NCI-H146 (cell line): Measurements from ENCODE around the gene FRMD1.

Experiments used
- DNase-seq: peaks from one replicate; lab custom pipeline; 2025; lab: John Stamatoyannopoulos, UW

The FRMD1 gene

GRCh38 chr6:168095716-168096250 is 16.8 kb upstream of the FRMD1 start:
- DNase-seq, result no peak

DNA sequence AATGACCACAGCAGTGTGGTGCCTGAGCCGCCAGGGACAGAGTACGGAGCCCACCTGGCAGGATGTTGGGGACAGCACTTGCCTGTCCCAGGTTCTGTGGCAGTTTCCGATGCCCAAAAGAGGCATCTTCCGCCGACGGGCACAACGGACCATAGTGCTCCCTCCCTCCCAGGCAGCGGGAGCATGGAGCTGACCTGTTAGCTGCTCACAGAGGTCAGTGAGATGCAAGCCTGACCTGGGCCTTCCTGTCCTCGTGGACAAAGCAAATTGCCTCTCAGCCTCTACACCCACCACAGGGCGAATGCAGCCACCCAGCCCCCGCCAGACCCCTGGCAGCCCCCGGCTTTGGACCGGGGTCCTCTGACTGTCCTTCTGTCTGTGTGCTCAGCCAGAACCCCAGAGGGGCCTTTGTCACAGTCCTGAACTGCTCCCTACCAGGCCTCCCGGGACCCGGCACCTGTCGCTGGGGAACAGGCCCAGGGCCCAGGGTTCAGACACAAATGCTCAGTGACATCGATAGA is 16.2 kb upstream of the FRMD1 start:
- DNase-seq, result no peak

- no peak for DNase-seq
These were observed 14.6 kb upstream of the FRMD1 start for GRCh38 chr6:168093634-168094033.

- DNase-seq, result no peak
These were observed 14.1 kb upstream of the FRMD1 start for GRCh38 chr6:168093071-168093505.

DNA sequence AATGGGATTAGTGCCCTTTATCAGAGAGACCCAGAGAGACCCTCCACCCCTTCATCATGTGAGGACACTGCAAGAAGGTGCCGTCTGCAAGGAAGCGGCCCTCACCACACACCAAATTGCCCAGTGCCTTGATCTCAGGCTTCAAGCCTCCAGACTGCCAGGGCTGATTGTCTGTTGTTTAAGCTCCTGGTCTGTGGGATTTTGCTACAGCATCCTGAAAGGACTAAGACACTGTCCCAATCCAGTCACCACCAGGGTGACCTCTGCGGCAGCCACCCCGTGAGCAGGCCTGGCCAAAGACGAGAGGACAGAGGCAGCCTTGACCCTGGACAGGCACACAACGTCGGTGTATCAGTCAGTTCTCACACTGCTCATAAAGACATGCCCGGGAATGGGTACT is 13.5 kb upstream of the FRMD1 start:
- DNase-seq, result no peak

- DNase-seq, result no peak
These were observed 12.6 kb upstream of the FRMD1 start for GRCh38 chr6:168091381-168092264.

DNA sequence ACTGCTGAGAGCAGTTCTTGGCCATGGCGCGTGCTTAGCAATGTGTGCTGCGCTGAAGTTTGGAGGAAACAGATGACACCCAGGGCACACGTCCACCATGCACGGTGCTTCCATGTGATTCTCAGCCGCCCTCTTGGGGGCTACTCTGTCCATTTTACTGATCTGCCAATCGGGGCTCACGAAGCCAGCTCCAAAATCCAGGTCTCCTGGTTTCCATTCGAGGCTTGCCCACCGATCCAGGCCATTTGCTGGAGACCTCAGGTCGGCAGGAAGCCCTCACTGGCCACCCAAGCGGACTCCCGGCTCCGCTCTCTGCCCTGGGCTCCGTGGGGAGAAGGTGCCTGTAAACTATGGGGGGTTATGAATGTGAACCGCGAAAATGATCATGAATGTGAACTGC is 11.7 kb upstream of the FRMD1 start:
- DNase-seq, result no peak

GRCh38 chr6:168090064-168090690 is 11.2 kb upstream of the FRMD1 start:
- no peak for DNase-seq

DNA sequence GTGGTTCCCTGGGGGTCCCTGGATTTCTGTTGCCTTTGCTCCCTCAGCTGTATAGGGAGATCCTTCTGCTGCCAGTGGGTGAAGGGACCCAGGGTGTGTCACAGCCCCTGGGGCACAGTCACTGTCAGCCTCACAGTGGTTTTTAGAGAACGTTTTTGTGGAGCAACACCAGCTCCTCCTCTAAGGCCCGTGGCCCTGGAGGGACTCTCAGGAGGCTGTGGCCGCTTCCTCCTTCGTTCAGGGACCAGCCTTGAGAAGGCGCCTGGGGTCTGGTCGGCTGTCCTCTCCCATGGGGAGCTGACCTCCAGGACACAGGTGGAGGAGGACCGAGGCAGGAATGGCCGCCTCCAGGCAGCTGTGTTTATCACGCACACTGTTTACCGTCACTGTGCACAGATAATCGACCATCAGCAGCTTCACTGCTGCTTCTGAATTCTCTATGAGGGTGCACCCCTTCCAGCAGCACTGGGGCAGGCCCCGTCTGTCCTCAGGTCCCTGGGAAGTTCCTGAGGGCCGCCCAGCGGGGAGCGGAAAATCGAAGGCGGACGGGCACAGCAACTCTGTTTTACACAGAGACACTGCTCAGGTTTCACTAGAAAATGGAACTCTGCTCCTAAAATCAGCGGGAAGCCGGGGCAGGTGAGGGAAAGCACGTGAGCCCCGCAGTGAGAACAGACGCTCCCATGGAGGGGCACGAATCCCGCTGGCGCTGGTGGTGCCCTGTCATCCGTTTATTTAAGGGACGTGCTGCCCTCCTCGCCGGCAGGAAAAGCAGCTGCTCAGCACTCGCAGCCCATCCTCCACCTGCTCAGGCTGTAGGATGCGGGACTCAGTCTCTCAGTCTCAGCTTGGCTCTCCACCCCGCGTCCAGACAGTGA is 10.4 kb upstream of the FRMD1 start:
- DNase-seq, result peak; percentile 84

GRCh38 chr6:168088161-168089053 is 9.4 kb upstream of the FRMD1 start:
- no peak for DNase-seq

DNA sequence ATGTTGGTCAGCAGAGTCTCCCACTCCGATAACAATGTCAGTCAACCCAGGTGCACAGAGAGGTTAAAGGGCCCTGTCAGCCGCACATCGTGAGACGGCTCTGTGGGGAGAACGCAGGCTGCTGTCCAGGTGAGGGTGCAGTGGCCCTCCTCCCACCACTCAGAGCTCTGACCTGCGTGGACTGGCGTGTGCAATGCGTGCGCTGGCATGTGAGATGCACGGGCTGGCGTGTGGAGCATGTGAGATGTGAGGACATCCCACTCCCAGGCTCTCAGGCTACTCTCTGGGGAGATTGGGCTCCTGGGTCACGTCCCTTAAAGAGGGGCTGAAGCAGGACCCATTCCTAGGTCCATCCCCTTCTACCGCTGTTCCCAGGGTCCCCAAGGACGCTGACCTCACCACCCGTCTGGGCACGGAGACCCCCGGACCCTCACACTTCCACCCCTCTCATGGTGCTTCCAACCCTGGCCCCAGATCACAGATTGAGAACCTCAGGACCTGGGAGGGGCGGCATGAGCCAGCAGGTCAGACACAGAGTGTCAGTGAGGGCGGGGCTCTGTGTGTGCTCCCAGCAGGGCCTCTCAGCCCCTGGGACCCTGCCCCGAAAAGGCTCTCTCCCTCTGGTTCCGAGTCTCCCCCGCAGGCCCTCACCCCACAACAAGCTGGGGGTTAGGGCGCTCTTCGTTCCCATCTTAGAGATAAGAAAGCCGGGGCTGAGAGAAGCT is 8.6 kb upstream of the FRMD1 start:
- no peak for DNase-seq

DNA sequence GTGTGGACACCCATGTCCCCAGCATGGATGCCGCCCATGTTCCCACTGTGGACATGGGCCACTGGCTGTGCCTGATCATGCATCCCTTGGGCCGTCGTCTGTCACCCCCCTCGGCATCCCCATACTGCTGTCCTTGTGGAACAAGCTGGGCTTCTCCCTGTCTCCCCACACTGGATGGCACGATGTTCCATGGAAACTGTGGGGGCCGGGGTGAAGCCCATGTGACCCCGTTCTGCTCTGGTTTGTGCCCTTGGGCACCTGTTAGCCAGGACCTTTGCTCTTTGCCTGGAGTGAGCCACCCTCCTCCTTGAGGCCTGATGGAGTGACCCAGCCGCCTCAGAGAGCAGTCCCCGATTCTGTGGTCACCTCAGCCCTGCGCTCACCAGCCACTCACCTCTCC is 7.6 kb upstream of the FRMD1 start:
- no peak for DNase-seq

- no peak for DNase-seq
These were observed 7.1 kb upstream of the FRMD1 start for GRCh38 chr6:168086066-168086465.

GRCh38 chr6:168084465-168085160 is 5.6 kb upstream of the FRMD1 start:
- no peak for DNase-seq

DNA sequence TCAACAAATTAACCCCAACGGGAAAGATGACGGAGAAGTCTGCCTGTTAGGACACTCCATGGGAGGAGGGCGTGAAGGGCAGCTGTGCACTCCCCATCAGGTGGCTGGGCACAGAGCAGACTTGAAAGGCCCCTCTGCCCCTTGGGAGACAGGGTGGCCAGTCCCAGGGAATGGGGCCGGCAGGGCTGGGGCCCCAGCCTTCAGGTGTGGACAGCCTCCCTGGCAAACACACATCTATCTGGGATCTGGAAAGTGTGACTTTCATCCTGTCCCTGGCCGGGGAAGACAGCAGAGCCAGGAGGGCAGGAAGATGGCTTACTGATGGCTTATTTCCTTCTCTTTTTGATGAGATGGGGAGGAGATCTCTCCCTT is 4.5 kb upstream of the FRMD1 start:
- no peak for DNase-seq

DNA sequence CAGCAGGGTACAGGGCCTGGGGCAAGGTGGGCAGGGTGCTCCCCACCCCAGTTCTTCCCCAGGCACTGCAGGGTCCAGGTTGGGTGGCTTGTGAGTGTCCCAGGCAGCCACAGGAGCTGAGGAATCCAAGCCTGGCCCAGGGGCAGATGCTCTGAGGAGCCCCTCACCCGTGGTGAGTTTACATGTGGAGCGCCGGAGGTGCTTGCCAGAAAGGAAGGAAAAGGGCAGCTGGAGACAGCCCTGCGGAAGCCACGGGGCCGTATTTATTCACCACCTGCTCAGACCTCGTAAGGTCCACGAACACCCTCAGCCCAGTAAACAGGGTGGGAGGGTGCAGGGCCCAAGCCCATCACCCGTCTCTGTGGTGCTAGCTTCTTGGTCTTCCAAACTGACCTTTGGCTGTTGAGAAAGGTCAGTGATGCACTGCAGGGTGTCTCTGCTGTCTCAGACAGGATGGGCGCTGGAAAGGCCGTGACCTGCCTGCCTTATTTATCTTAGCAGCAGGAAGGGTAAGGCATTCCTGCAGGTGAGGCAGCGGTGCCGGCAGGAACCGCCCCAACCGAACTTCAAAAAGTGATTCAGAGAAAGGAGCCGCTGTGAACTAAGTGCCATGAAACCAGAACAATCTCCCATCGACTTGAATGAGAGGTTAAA is 4.0 kb upstream of the FRMD1 start:
- no peak for DNase-seq

DNA sequence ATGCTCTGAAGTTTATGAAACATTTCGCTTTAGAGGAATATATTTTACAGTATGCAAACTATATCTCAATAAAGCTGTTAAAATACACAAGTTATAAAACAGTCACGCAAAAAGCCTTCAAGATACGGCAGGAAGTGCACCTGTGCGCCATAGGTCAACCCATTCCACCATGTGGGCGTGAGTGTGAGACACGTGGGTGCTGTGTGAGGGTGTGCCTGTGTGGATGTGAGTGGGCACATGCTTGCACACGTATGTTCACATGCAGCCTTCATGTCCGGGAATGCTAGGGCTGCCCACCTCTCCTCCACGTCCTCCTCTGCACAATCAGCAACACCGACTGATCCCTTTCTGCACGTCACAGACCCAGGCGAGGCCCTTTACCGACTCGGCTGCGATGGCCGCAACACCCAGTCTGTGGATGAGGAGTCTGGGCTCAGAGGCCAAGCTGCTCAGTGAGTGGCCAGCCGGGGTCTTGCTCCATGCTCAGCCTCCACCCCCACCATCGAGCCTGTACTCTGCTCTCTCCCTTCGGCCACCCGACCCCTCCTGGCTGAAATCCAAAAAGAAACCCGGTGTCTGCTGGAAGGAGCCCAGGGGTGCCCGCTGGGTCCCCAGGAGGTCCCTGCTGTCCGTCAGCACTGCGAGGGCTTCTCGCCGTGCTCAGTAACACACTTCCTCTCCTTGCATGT is 3.0 kb upstream of the FRMD1 start:
- no peak for DNase-seq

GRCh38 chr6:168080393-168081077 is 1.5 kb upstream of the FRMD1 start:
- DNase-seq, result no peak
